ENCODE measurements around the gene ASB10. TPM values are rescaled to one million over a fixed set of nuclear protein-coding genes. Genes with fewer than 3 reads are reported as not detected.

ASB10 gene
- total and polyA plus RNA-seq, 2 donors (not counting 1 experiment from before 2014, with no cell fraction given): not detected

DNA sequence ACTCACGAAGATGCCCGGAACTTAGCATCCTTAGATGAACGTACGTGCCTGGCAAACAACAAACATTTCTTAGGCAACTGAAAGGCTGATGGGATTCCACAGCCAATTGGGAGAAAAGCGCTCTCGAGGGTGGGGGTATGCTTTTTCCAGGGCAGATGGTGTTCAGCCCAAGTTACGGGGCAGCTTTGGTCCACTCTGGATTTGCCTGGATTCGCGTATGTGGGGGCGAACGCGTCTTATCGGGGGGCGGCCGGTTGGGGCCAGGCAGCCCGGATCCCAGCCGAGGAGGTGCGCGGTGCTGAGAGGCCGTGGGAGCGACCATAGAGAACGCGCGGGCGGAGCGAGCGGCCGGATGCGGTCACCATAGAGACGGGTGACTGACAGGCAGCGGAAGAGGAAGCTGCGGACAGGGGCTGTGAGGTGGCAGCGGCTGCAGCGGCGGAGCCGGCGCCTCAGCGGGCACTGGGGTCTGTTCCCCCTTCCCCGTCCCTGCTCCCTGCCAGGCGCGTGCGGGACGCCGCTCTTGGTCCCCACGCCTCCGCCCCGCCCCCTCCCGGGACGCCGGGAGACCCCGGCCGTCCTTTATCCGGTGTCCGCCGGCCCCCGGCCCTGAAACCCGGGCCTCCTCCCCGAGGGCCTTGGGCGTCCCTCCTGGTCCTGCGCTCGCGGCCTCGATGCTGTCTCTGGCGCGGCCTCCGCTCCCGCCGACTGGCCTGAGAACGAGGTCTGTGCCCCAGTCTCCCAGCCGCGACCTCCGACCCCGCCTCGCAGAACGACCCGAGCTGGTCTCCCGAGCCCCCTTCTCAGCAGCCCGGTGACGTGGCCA, 45.3 kb upstream of the ASB10 start, which contains the start of gene CHPF2:
Gene CHPF2 (plus strand): TSS at position 393 of the 826 bp plus-strand sequence. CDS start 1,529 bp downstream, outside the sequence.
- Mint-ChIP-seq H3K4me3 (peak within 1 kb of the TSS; percentile 99), H3K4me1 (peaks cover 43% of the 10 kb centered on the region), H3K9me3 (ENCODE audit: insufficient read depth) (no peaks in the 10 kb centered on the region), H3K27ac (peak within 1 kb of the TSS; percentile 97), H3K27me3 (no peaks in the 10 kb centered on the region)
- peaks cover 33% of the 10 kb centered on the region for H3K79me2 ChIP-seq (ENCODE audit: control insufficient read depth, insufficient read depth, low read length)
- H3K27ac ChIP-seq (ENCODE audit: low read length in 2 of 2): peak within 1 kb of the TSS; percentile 53 to 68
- no peaks in the 10 kb centered on the region for H3K27me3 ChIP-seq (replicated peaks in 1 of 4; ENCODE audit: control extremely low read depth in 1 of 4, control insufficient read depth in 3 of 4, insufficient read depth in 4 of 4, low read length in 3 of 4)
- H2AFZ ChIP-seq (ENCODE audit: insufficient read depth, low read depth, low read length, poor library complexity, severe bottlenecking): peak within 1 kb of the TSS; percentile 86
- peaks cover 28% of the 10 kb centered on the region for H4K20me1 ChIP-seq (ENCODE audit: control insufficient read depth, insufficient read depth, low read length, poor library complexity, severe bottlenecking)
- peaks cover 0 to 20% of the 10 kb centered on the region in 2 experiments for H3K36me3 ChIP-seq (replicated peaks in 1 of 2; ENCODE audit: control extremely low read depth in 1 of 2, control insufficient read depth in 1 of 2, extremely low read depth in 1 of 2, insufficient read depth in 2 of 2, low read length in 1 of 2)
- CTCF ChIA-PET: interaction anchor here (0.7 to 1.4 kb wide), 3 partner anchors 12 to 83 kb away, joined by 3 to 6 read pairs (median 4); no protein-coding TSS in a partner anchor
- no peaks in the 10 kb centered on the region for H3K9me3 ChIP-seq (ENCODE audit: control extremely low read depth in 1 of 3, control insufficient read depth in 2 of 3, insufficient read depth in 1 of 3, low read length in 2 of 3)
- POLR2A ChIA-PET: interaction anchor here (0.5 to 1.4 kb wide), 4 partner anchors 10 to 1697 kb away, joined by 3 to 8 read pairs (median 4); no protein-coding TSS in a partner anchor
- peak within 1 kb of the TSS; percentile 64 to 96 (median 93) for H3K4me3 ChIP-seq (ENCODE audit: control extremely low read depth in 1 of 5, extremely low read depth in 1 of 5, insufficient read depth in 1 of 5, low read depth in 2 of 5, low read length in 4 of 5)
- 1% methylated on average over 79 of the region's 79 CpGs for WGBS (ENCODE audit: insufficient coverage)
- intact Hi-C loops (cut with micrococcal nuclease): loop anchor here (1.0 to 2.0 kb wide), 3 partner anchors 13 to 204 kb away; partner anchors contain the start of gene ABCB8
- ATAC-seq (ENCODE audit: low read depth) (peak; percentile 94), DNase-seq (peak; percentile 91)
- peaks cover 22 to 30% of the 10 kb centered on the region in 2 donors for H3K4me1 ChIP-seq (ENCODE audit: control insufficient read depth in 2 of 2, insufficient read depth in 2 of 2, low read length in 2 of 2)
- H3K9ac ChIP-seq (ENCODE audit: low read length): peak within 1 kb of the TSS; percentile 93
- TF ChIP-seq, protein P1, sequence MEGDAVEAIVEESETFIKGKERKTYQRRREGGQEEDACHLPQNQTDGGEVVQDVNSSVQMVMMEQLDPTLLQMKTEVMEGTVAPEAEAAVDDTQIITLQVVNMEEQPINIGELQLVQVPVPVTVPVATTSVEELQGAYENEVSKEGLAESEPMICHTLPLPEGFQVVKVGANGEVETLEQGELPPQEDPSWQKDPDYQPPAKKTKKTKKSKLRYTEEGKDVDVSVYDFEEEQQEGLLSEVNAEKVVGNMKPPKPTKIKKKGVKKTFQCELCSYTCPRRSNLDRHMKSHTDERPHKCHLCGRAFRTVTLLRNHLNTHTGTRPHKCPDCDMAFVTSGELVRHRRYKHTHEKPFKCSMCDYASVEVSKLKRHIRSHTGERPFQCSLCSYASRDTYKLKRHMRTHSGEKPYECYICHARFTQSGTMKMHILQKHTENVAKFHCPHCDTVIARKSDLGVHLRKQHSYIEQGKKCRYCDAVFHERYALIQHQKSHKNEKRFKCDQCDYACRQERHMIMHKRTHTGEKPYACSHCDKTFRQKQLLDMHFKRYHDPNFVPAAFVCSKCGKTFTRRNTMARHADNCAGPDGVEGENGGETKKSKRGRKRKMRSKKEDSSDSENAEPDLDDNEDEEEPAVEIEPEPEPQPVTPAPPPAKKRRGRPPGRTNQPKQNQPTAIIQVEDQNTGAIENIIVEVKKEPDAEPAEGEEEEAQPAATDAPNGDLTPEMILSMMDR (IDR thresholded peaks at IDR 0.05): no peak
- H3K4me2 ChIP-seq (replicated peaks; ENCODE audit: low read depth, low read length, poor library complexity, severe bottlenecking): peak within 1 kb of the TSS; percentile 99

DNA sequence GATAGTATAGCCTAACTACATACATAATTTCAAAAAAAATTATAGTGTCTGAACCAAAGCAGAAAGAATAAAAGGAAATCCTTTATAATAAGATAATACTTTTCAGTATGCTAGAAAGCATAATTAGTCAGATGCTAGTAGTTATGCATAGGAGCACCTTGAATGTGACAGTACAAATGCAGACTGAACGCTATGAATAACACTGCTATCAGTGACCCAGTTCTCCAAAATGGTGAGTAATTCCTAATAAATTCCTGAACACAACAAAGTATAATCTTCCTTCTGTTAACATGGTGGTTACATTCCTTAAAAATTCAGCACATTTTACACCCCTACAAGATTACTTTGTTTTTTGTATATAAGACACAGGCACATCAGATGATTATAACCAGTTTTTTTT, 44.0 kb upstream of the ASB10 start:
- no peaks in the 10 kb centered on the region for H3K27me3 Mint-ChIP-seq
- no peak for TF ChIP-seq EZH2 (IDR thresholded peaks at IDR 0.05; ENCODE audit: borderline replicate concordance, insufficient read depth, low read depth, low read length, poor library complexity, severe bottlenecking)
- TF ChIP-seq, protein P1 (IDR thresholded peaks at IDR 0.05): no peak
- Histone ChIP-seq H3K4me2 (replicated peaks; ENCODE audit: low read depth, low read length, poor library complexity, severe bottlenecking) (no peak overlapping the region), H3K27me3 (replicated peaks in 1 of 4; ENCODE audit: control extremely low read depth in 1 of 4, control insufficient read depth in 3 of 4, insufficient read depth in 4 of 4, low read length in 3 of 4) (no peaks in the 10 kb centered on the region), H3K4me3 (ENCODE audit: control extremely low read depth in 1 of 5, extremely low read depth in 1 of 5, insufficient read depth in 1 of 5, low read depth in 2 of 5, low read length in 4 of 5) (no peak overlapping the region), H3K27ac (ENCODE audit: low read length in 2 of 2) (no peak overlapping the region), H3K36me3 (replicated peaks in 1 of 2; ENCODE audit: control extremely low read depth in 1 of 2, control insufficient read depth in 1 of 2, extremely low read depth in 1 of 2, insufficient read depth in 2 of 2, low read length in 1 of 2) (peaks cover 0 to 11% of the 10 kb centered on the region in 2 experiments), H3K4me1 (ENCODE audit: control insufficient read depth in 2 of 2, insufficient read depth in 2 of 2, low read length in 2 of 2) (peaks cover 26 to 36% of the 10 kb centered on the region in 2 donors), H4K20me1 (ENCODE audit: control insufficient read depth, insufficient read depth, low read length, poor library complexity, severe bottlenecking) (peaks cover 35% of the 10 kb centered on the region), H2AFZ (ENCODE audit: insufficient read depth, low read depth, low read length, poor library complexity, severe bottlenecking) (no peak overlapping the region), H3K9ac (ENCODE audit: low read length) (no peak overlapping the region), H3K79me2 (ENCODE audit: control insufficient read depth, insufficient read depth, low read length) (peaks cover 43% of the 10 kb centered on the region), H3K9me3 (ENCODE audit: control extremely low read depth in 1 of 3, control insufficient read depth in 2 of 3, insufficient read depth in 1 of 3, low read length in 2 of 3) (no peaks in the 10 kb centered on the region)
- ChIA-PET POLR2A (no interaction called here), CTCF (no interaction called here)
- no CpG with 5 or more reads among the region's 1 CpG for WGBS (ENCODE audit: insufficient coverage)
- intact Hi-C loops (cut with micrococcal nuclease): no loop called here
- H3K4me1 Mint-ChIP-seq: peaks cover 53% of the 10 kb centered on the region
- no peak for DNase-seq
- H3K9me3 Mint-ChIP-seq (ENCODE audit: insufficient read depth): no peaks in the 10 kb centered on the region
- H3K27ac Mint-ChIP-seq: peak overlapping the region; percentile 37
- H3K4me3 Mint-ChIP-seq: peak overlapping the region; percentile 99
- no peak for ATAC-seq (ENCODE audit: low read depth)
